Measurements from ENCODE around the gene EVI5L. TPM values are rescaled to one million over a fixed set of nuclear protein-coding genes. Genes with fewer than 3 reads are reported as not detected.
"Not testable (repeated sequence)": the region's sequence is repeated elsewhere in the genome, so short reads cannot be mapped to it uniquely, and the experiment has no call there.

EVI5L gene
- polyA plus RNA-seq, 3 donors, result 0.76 to 5.7 (median 1.3) TPM

DNA sequence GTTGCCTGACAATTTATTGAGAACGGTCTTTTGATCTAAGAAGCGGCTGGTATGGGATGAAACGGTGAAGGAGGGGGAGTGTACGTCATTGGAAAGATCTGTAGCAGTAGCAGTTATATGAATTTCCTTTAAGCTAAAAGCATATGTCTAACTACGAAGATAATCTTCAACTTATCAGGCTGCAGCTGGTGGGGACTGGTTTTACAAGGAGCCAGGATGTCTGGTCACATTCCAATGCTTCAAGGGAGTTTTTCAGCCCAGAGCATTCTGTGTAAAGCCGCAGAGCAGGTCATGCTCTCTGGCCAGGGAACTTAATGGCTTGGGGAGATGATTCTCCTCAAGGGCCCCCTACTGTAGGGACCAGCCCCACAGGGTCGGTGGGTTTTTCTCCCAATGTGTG is 37.7 kb upstream of the EVI5L start:
- H3K4me3 Mint-ChIP-seq, result no peak overlapping the region
- peaks cover 23 to 42% (median 33%) of the 10 kb centered on the region in 3 donors for H3K27me3 Mint-ChIP-seq (ENCODE audit: low read depth in 3 of 3)
- peaks cover 0 to 33% (median 19%) of the 10 kb centered on the region in 7 donors for H3K9me3 Mint-ChIP-seq
- no peak for DNase-seq
- TF ChIP-seq, protein P1, sequence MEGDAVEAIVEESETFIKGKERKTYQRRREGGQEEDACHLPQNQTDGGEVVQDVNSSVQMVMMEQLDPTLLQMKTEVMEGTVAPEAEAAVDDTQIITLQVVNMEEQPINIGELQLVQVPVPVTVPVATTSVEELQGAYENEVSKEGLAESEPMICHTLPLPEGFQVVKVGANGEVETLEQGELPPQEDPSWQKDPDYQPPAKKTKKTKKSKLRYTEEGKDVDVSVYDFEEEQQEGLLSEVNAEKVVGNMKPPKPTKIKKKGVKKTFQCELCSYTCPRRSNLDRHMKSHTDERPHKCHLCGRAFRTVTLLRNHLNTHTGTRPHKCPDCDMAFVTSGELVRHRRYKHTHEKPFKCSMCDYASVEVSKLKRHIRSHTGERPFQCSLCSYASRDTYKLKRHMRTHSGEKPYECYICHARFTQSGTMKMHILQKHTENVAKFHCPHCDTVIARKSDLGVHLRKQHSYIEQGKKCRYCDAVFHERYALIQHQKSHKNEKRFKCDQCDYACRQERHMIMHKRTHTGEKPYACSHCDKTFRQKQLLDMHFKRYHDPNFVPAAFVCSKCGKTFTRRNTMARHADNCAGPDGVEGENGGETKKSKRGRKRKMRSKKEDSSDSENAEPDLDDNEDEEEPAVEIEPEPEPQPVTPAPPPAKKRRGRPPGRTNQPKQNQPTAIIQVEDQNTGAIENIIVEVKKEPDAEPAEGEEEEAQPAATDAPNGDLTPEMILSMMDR (IDR thresholded peaks at IDR 0.05), result no peak
- Histone ChIP-seq H2AFZ (ENCODE audit: insufficient read depth, low read depth, low read length, poor library complexity, severe bottlenecking) (no peak overlapping the region), H3K4me3 (replicated peaks in 1 of 3; ENCODE audit: low read depth in 2 of 3, low read length in 3 of 3) (no peak overlapping the region), H3K4me1 (ENCODE audit: control insufficient read depth in 1 of 2, insufficient read depth in 2 of 2, low read length in 2 of 2) (peaks cover 24 to 25% of the 10 kb centered on the region in 2 donors), H3K79me2 (ENCODE audit: insufficient read depth, low read length) (no peaks in the 10 kb centered on the region), H3K27ac (ENCODE audit: low read depth in 1 of 2, low read length in 2 of 2) (no peak overlapping the region), H3K4me2 (replicated peaks; ENCODE audit: extremely low read depth, low read length, poor library complexity, severe bottlenecking) (no peak overlapping the region), H3K9ac (ENCODE audit: insufficient read depth, low read length, poor library complexity, severe bottlenecking) (no peak overlapping the region), H3K9me3 (replicated peaks in 1 of 2; ENCODE audit: control insufficient read depth in 1 of 2, insufficient read depth in 1 of 2, low read length in 2 of 2) (peaks cover 6 to 7% of the 10 kb centered on the region in 2 donors), H3K36me3 (replicated peaks in 1 of 2; ENCODE audit: control insufficient read depth in 1 of 2, insufficient read depth in 2 of 2, low read length in 2 of 2) (no peaks in the 10 kb centered on the region), H3K27me3 (ENCODE audit: control insufficient read depth in 2 of 2, insufficient read depth in 2 of 2, low read length in 2 of 2) (peaks cover 14 to 35% of the 10 kb centered on the region in 2 donors), H4K20me1 (ENCODE audit: insufficient read depth, low read length) (no peaks in the 10 kb centered on the region)
- peaks cover 5 to 8% of the 10 kb centered on the region in 2 donors for H3K36me3 Mint-ChIP-seq
- 100% methylated on average over 2 of the region's 7 CpGs for WGBS (ENCODE audit: insufficient coverage)
- H3K27ac Mint-ChIP-seq, result no peak overlapping the region
- peaks cover 15% of the 10 kb centered on the region for H3K4me1 Mint-ChIP-seq
- intact Hi-C loops (cut with micrococcal nuclease), result no loop called here

- H3K27ac ChIP-seq (ENCODE audit: low read depth in 1 of 2, low read length in 2 of 2); H3K4me3 Mint-ChIP-seq; H3K9me3 ChIP-seq (replicated peaks in 1 of 2; ENCODE audit: control insufficient read depth in 1 of 2, insufficient read depth in 1 of 2, low read length in 2 of 2); H3K9ac ChIP-seq (ENCODE audit: insufficient read depth, low read length, poor library complexity, severe bottlenecking); intact Hi-C loops (cut with micrococcal nuclease); DNase-seq; H3K36me3 ChIP-seq (replicated peaks in 1 of 2; ENCODE audit: control insufficient read depth in 1 of 2, insufficient read depth in 2 of 2, low read length in 2 of 2); H3K36me3 Mint-ChIP-seq; H3K4me2 ChIP-seq (replicated peaks; ENCODE audit: extremely low read depth, low read length, poor library complexity, severe bottlenecking); H2AFZ ChIP-seq (ENCODE audit: insufficient read depth, low read depth, low read length, poor library complexity, severe bottlenecking); H4K20me1 ChIP-seq (ENCODE audit: insufficient read depth, low read length); H3K4me3 ChIP-seq (replicated peaks in 1 of 3; ENCODE audit: low read depth in 2 of 3, low read length in 3 of 3); H3K79me2 ChIP-seq (ENCODE audit: insufficient read depth, low read length): not testable (repeated sequence)
- WGBS (ENCODE audit: insufficient coverage), result 96% methylated on average over 4 of the region's 7 CpGs
- Mint-ChIP-seq H3K27ac (peak overlapping the region in 1 of 7 donors; percentile 70), H3K4me1 (peaks cover 12% of the 10 kb centered on the region), H3K9me3 (peaks cover 0 to 33% (median 17%) of the 10 kb centered on the region in 7 donors), H3K27me3 (ENCODE audit: low read depth in 3 of 3) (peaks cover 19 to 37% (median 28%) of the 10 kb centered on the region in 3 donors)
- Histone ChIP-seq H3K27me3 (ENCODE audit: control insufficient read depth in 2 of 2, insufficient read depth in 2 of 2, low read length in 2 of 2) (peaks cover 10 to 31% of the 10 kb centered on the region in 2 donors), H3K4me1 (ENCODE audit: control insufficient read depth in 1 of 2, insufficient read depth in 2 of 2, low read length in 2 of 2) (peaks cover 20 to 21% of the 10 kb centered on the region in 2 donors)
Observed at GRCh38 chr19:7792701-7793100, 37.3 kb upstream of the EVI5L start.
